GM12873 (cell line): ENCODE data around the gene SAFB.

Experiments used
- TF ChIP-seq, protein P1 (sequence below): IDR thresholded peaks from 2 replicates; pipeline ENCODE4 v1.5.1; 2012; ENCODE audit warnings: low read depth, mild to moderate bottlenecking, moderate library complexity, low read length, control low read depth; ENCODE audit not compliant: insufficient read depth; ENCODE audit errors: missing control alignments

SAFB gene

DNA sequence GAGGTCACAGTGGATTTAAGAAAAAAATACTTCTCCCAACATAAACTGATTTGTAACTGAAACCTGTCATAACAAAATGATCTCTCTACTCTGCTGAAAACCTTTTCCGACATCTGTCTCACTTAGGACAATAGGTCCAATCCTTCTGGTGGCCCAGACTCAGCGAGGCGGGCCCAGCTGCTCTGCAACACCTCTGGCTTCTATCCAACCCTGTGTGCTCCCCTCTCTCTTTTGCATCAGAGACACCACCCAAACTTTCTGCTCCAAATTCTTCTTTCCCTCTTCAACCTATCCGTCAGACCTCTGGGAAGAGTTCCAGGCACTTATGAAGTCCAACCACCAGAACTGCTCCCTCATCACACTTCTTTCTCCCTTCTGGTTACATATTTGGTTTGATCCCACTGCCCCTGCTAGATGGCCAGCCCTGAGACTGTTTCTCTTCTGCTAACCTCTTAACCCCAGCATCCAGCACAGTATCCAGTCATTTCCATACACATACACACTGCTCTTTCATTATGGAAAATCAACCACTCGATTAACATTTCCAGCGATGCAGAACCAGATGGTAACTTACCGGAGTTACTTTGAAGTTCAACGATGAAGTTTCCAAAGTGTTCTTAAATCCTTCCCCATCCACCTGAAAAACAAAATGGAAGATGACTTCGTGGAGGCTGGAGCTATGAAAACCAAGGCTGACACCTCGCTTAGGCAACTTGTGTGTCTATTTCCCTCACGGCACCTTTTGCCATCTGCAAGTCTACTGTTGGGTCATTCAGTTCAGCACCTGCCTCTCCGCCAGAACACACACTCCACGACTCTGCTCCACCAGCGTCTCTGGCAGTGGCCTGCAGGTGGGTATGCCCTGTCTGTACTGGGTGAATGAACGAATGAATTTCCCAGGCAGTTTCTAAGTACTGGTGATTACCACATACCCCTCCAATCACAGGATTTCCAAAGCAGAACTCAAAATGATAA is 9.7 kb upstream of the SAFB start:
- TF ChIP-seq, protein P1, sequence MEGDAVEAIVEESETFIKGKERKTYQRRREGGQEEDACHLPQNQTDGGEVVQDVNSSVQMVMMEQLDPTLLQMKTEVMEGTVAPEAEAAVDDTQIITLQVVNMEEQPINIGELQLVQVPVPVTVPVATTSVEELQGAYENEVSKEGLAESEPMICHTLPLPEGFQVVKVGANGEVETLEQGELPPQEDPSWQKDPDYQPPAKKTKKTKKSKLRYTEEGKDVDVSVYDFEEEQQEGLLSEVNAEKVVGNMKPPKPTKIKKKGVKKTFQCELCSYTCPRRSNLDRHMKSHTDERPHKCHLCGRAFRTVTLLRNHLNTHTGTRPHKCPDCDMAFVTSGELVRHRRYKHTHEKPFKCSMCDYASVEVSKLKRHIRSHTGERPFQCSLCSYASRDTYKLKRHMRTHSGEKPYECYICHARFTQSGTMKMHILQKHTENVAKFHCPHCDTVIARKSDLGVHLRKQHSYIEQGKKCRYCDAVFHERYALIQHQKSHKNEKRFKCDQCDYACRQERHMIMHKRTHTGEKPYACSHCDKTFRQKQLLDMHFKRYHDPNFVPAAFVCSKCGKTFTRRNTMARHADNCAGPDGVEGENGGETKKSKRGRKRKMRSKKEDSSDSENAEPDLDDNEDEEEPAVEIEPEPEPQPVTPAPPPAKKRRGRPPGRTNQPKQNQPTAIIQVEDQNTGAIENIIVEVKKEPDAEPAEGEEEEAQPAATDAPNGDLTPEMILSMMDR: no peak

GRCh38 chr19:5615756-5616327 is 7.0 kb upstream of the SAFB start:
- TF ChIP-seq, protein P1: no peak

- TF ChIP-seq, protein P1: no peak
Measured at GRCh38 chr19:5617080-5617479, 5.8 kb upstream of the SAFB start.

- TF ChIP-seq, protein P1: no peak
Measured at GRCh38 chr19:5618591-5618990, 4.3 kb upstream of the SAFB start.

DNA sequence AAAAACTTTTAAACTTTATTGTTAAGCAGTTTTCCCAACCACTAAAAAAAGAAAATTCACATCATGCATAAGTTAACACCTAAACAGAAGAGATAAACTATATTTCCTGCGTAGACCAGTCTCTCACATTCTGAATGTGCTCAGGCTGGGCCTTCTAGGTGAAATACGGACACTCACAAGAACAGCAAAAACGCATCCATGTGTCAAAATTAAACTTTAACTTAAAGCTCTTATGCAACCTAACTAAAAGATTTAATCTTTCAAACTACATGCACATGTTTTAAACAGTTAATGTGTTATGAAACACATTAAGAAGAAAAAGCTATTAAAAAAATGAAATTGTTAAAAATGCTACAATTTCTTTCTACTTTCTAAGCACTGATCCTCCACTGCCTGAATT is 2.9 kb upstream of the SAFB start:
- TF ChIP-seq, protein P1: no peak

DNA sequence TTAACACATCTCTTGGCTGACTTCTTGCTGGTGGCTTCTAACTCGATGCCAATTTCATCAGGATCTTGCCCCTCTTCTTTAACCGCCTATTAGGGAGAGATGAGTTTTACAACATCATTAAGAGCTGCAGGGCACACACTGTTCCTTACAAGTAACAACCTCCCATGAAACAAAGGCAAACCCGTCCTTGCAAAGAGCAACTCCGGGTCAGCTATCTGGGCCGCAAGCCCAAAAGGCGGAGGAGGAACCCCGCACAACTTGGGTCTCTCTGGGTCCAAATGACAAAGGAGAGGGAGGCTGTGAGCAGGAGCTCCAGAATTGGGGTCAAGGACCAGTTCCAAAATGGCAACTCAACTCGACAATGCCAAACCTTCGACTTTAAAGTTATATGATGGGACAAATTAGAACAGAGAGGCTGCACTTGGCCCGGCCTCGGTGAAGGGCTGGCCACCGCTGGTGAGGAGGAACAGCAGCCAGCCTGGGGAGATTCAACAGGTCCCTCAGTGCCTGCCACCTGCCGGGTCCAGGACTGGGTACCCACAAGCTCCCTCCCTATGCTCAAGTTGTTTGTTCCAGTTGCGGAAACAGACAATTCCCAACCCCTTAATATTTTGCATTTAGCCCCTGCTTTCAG is 1.5 kb upstream of the SAFB start:
- TF ChIP-seq, protein P1: no peak

- TF ChIP-seq, protein P1: no peak
Measured at GRCh38 chr19:5621945-5622464, 878 bp upstream of the SAFB start.
